SK-N-SH (cell line): ENCODE measurements around the gene PRSS16. TPM values are rescaled to one million over a fixed set of nuclear protein-coding genes. Genes with fewer than 3 reads are reported as not detected.

Experiments used
- CTCF ChIA-PET: fragments of 300-600, 350-600 bp; formaldehyde crosslinking; extraction: SDS; loops from one replicate; lab custom pipeline; 2021; lab: Yijun Ruan, JAX
- POLR2A ChIA-PET: fragments of 350-600 bp; sonication (Branson Sonifier 250); formaldehyde crosslinking; extraction: SDS; loops from one replicate; lab custom pipeline; 2020; ENCODE audit warnings: antibody characterized with exemption, inconsistent platforms; lab: Yijun Ruan, JAX
- DNase-seq: peaks from one replicate; pipeline ENCODE4 v3.0.0; 2012
- H2AFZ ChIP-seq: fragments of 200-600 bp; sonication (generic); 2 replicates; pipeline ENCODE4 v1.8.1; 2016; ENCODE audit warnings: antibody characterized with exemption, mild to moderate bottlenecking, low read depth
- H3F3A ChIP-seq: fragments of 200-600 bp; sonication (generic); replicated peaks from 2 replicates; pipeline ENCODE3; 2016; ENCODE audit warnings: antibody characterized with exemption, mild to moderate bottlenecking; ENCODE audit not compliant: insufficient read depth
- H3K27ac ChIP-seq, 2 experiments: fragments of 200-500 bp in 1 of 2; fragments of 200-600 bp in 1 of 2; sonication (Bioruptor generic) in 1 of 2; sonication (generic), shearing (Covaris generic) in 1 of 2; 2 replicates each; pipeline versions ENCODE4 v1.5.1 to v1.6.1; 2014 to 2016; ENCODE audit warnings: low read depth in 2 of 2, inconsistent platforms in 1 of 2, low read length in 1 of 2, mild to moderate bottlenecking in 1 of 2, mixed read lengths in 1 of 2
- H3K27me3 ChIP-seq: fragments of 200-600 bp; sonication (generic), shearing (Covaris generic); 2 replicates; pipeline ENCODE4 v1.6.1; 2016; ENCODE audit warnings: mixed run types; ENCODE audit not compliant: insufficient read depth
- H3K36me3 ChIP-seq, 2 experiments: fragments of 200-500 bp in 1 of 2; fragments of 200-600 bp in 1 of 2; sonication (Bioruptor generic) in 1 of 2; sonication (generic) in 1 of 2; replicated peaks in 1 of 2; 2 replicates each; pipeline versions ENCODE3 to v1.5.1; 2014 to 2016; ENCODE audit warnings: low read length in 1 of 2, mild to moderate bottlenecking in 1 of 2; ENCODE audit not compliant: insufficient read depth in 2 of 2, control insufficient read depth in 1 of 2
- H3K4me1 ChIP-seq, 2 experiments: fragments of 200-500 bp in 1 of 2; fragments of 200-600 bp in 1 of 2; sonication (Bioruptor generic) in 1 of 2; sonication (generic), shearing (Covaris generic) in 1 of 2; 2 replicates each; pipeline versions ENCODE4 v1.5.1 to v1.6.1; 2014 to 2016; ENCODE audit warnings: low read depth in 1 of 2, low read length in 1 of 2, mixed run types in 1 of 2; ENCODE audit not compliant: insufficient read depth in 2 of 2, control insufficient read depth in 1 of 2
- H3K4me2 ChIP-seq: fragments of 200-600 bp; sonication (generic), shearing (Covaris generic); 2 replicates; pipeline ENCODE4 v1.6.1; 2017; ENCODE audit warnings: mixed run types
- H3K4me3 ChIP-seq, 2 experiments: fragments of 200-500 bp in 1 of 2; fragments of 200-600 bp in 1 of 2; sonication (Bioruptor generic) in 1 of 2; sonication (generic), shearing (Covaris generic) in 1 of 2; 2 replicates each; pipeline versions ENCODE4 v1.5.1 to v1.8.1; 2014 to 2016; ENCODE audit warnings: low read depth in 2 of 2, inconsistent platforms in 1 of 2, low read length in 1 of 2, mild to moderate bottlenecking in 1 of 2, mixed read lengths in 1 of 2, moderate library complexity in 1 of 2
- H3K79me2 ChIP-seq: fragments of 200-600 bp; sonication (generic); 2 replicates; pipeline ENCODE4 v1.8.1; 2017; ENCODE audit warnings: mild to moderate bottlenecking; ENCODE audit not compliant: insufficient read depth
- H3K9ac ChIP-seq: fragments of 200-600 bp; sonication (generic); 2 replicates; pipeline ENCODE4 v1.6.1; 2017; ENCODE audit warnings: mixed run types
- H3K9me2 ChIP-seq: fragments of 200-600 bp; sonication (generic); 2 replicates; pipeline ENCODE4 v1.6.1; 2017; ENCODE audit warnings: mixed run types
- H3K9me3 ChIP-seq: fragments of 200-600 bp; sonication (generic); 2 replicates; pipeline ENCODE4 v1.6.1; 2017; ENCODE audit warnings: mixed run types, mild to moderate bottlenecking, moderate library complexity
- H4K20me1 ChIP-seq: fragments of 200-600 bp; sonication (generic); 2 replicates; pipeline ENCODE4 v1.6.1; 2017; ENCODE audit warnings: mild to moderate bottlenecking, mixed run types; ENCODE audit not compliant: insufficient read depth
- EP300 ChIP-seq, 2 experiments: IDR thresholded peaks; 2 replicates each; pipeline versions ENCODE4 v1.4.0 to v1.6.1; 2012; ENCODE audit warnings: borderline replicate concordance in 1 of 2, low read depth in 1 of 2, low read length in 1 of 2
- GATA2 ChIP-seq: sonication (generic); formaldehyde crosslinking; IDR thresholded peaks from 2 replicates; pipeline ENCODE4 v1.5.0; 2020; ENCODE audit warnings: mild to moderate bottlenecking, missing genetic modification reagents
- JUND ChIP-seq: IDR thresholded peaks from 2 replicates; pipeline ENCODE4 v1.4.0; 2012
- MEF2A ChIP-seq: IDR thresholded peaks from 2 replicates; pipeline ENCODE4 v1.4.0; 2012; ENCODE audit warnings: low read depth, borderline replicate concordance
- NRF1 ChIP-seq: IDR thresholded peaks from 2 replicates; pipeline ENCODE4 v1.6.1; 2012; ENCODE audit warnings: low read depth, mild to moderate bottlenecking, low read length
- RAD21 ChIP-seq: IDR thresholded peaks from 2 replicates; pipeline ENCODE4 v1.6.1; 2012; ENCODE audit warnings: mild to moderate bottlenecking, low read length
- RFX5 ChIP-seq: IDR thresholded peaks from 2 replicates; pipeline ENCODE4 v1.6.1; 2012; ENCODE audit warnings: mild to moderate bottlenecking, improper control_type of control experiment, low read length
- RXRA ChIP-seq: IDR thresholded peaks from 2 replicates; pipeline ENCODE4 v1.4.0; 2012; ENCODE audit warnings: low read depth, mild to moderate bottlenecking, borderline replicate concordance
- SIN3A ChIP-seq: IDR thresholded peaks from 2 replicates; pipeline ENCODE4 v1.6.1; 2012; ENCODE audit warnings: low read depth, mild to moderate bottlenecking, low read length, moderate library complexity, borderline replicate concordance
- SMC3 ChIP-seq: IDR thresholded peaks from 2 replicates; pipeline ENCODE4 v1.6.1; 2012; ENCODE audit warnings: low read depth, low read length, improper control_type of control experiment
- TAF1 ChIP-seq: IDR thresholded peaks from 2 replicates; pipeline ENCODE4 v1.6.1; 2012; ENCODE audit warnings: low read depth, mild to moderate bottlenecking, low read length, moderate library complexity, borderline replicate concordance
- TCF12 ChIP-seq: IDR thresholded peaks from 2 replicates; pipeline ENCODE4 v1.4.0; 2012
- YY1 ChIP-seq: IDR thresholded peaks from 2 replicates; pipeline ENCODE4 v1.4.0; 2012; ENCODE audit warnings: low read depth, mild to moderate bottlenecking
- WGBS: methylation state at CpG from one replicate; pipeline ENCODE4 v1.1.6; 2017; ENCODE audit warnings: low lambda C conversion rate; 5-methylcytosine and 5-hydroxymethylcytosine counted together
- polyA plus RNA-seq, 3 experiments: library from polyadenylated mRNA; depleted of rRNA; stranded (reverse); fragments of >200 nt; gene quantifications; 2 replicates each; pipeline ENCODE4 v1.2.3, GENCODE V29; 2012
- TF ChIP-seq, protein P1 (sequence below): IDR thresholded peaks from 2 replicates; pipeline ENCODE4 v1.4.0; 2012; ENCODE audit warnings: low read depth
- TF ChIP-seq, protein P2 (sequence below): fragments of 150-350 bp; IDR thresholded peaks from 2 replicates; pipeline ENCODE4 v1.6.1; 2016; ENCODE audit warnings: mild to moderate bottlenecking, low read depth, low read length
- TF ChIP-seq, protein P3 (sequence below): IDR thresholded peaks from 2 replicates; pipeline ENCODE4; 2012
- TF ChIP-seq, protein P4 (sequence below): fragments of 150-350 bp; IDR thresholded peaks from 2 replicates; pipeline ENCODE4 v1.6.1; 2017; ENCODE audit warnings: antibody characterized with exemption, low read length, low read depth, borderline replicate concordance
- TF ChIP-seq, protein P5 (sequence below): IDR thresholded peaks from 2 replicates; pipeline ENCODE4 v1.6.1; 2012; ENCODE audit warnings: mild to moderate bottlenecking, low read depth, low read length, moderate library complexity

PRSS16 gene, protein sequence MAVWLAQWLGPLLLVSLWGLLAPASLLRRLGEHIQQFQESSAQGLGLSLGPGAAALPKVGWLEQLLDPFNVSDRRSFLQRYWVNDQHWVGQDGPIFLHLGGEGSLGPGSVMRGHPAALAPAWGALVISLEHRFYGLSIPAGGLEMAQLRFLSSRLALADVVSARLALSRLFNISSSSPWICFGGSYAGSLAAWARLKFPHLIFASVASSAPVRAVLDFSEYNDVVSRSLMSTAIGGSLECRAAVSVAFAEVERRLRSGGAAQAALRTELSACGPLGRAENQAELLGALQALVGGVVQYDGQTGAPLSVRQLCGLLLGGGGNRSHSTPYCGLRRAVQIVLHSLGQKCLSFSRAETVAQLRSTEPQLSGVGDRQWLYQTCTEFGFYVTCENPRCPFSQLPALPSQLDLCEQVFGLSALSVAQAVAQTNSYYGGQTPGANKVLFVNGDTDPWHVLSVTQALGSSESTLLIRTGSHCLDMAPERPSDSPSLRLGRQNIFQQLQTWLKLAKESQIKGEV
- polyA plus RNA-seq (2012; rRNA removed) = 0.05 and 0.07 TPM in 2 replicates
- 0.06 and 0.12 TPM in 2 replicates for polyA plus RNA-seq (2012; cell fraction: cytosol; rRNA removed)
- 0.13 and 0.19 TPM in 2 replicates for polyA plus RNA-seq (2012; cell fraction: nucleus; rRNA removed)

DNA sequence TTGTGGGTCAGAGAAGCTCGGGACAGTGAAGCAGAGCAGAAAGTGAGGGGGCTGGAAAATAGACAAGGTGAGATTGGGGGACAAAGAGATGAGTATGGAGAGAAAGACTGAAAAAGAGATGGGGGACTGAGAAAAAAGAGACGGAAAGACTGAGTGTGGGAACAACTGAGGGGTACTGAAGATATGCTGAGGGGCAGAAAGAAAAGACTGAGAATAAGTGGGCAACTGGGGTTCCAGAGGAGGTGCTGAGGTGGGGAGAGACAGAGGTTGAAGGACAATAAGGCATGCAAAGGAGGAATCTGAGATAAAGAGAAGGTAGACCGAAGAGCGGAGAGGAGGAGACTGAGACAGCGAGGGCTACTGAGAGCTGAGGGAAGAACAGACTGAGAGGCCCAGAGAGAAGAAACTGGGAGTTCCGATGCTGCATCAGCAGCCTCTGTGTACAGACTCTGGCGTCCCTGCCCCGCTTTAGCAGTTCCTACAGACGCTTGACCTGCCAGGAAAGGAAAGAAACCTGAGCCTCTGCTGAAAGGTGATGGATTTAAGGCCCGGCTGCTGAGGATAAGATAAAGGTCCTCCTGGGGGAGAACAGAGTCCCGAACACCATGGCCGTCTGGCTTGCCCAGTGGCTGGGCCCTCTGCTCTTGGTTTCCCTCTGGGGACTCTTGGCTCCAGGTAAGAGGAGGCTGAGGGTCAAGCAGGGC, at the start of gene PRSS16:
PRSS16 (plus strand) TSS at position 569 of the 704 bp plus-strand sequence; CDS start at position 606, 37 bp downstream.
- POLR2A ChIA-PET = no interaction called here
- Histone ChIP-seq H3K9ac (no peak within 1 kb of the TSS), H3K9me3 (no peaks in the 10 kb centered on the region), H3K27ac (no peak within 1 kb of the TSS), H2AFZ (no peak within 1 kb of the TSS), H3K4me3 (no peak within 1 kb of the TSS), H4K20me1 (no peaks in the 10 kb centered on the region), H3F3A (no peaks in the 10 kb centered on the region), H3K27me3 (peaks cover 67% of the 10 kb centered on the region)
- TF ChIP-seq, protein P1, sequence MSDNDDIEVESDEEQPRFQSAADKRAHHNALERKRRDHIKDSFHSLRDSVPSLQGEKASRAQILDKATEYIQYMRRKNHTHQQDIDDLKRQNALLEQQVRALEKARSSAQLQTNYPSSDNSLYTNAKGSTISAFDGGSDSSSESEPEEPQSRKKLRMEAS = no peak
- TF ChIP-seq, protein P2, sequence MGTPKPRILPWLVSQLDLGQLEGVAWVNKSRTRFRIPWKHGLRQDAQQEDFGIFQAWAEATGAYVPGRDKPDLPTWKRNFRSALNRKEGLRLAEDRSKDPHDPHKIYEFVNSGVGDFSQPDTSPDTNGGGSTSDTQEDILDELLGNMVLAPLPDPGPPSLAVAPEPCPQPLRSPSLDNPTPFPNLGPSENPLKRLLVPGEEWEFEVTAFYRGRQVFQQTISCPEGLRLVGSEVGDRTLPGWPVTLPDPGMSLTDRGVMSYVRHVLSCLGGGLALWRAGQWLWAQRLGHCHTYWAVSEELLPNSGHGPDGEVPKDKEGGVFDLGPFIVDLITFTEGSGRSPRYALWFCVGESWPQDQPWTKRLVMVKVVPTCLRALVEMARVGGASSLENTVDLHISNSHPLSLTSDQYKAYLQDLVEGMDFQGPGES = no peak
- TF ChIP-seq, protein P3, sequence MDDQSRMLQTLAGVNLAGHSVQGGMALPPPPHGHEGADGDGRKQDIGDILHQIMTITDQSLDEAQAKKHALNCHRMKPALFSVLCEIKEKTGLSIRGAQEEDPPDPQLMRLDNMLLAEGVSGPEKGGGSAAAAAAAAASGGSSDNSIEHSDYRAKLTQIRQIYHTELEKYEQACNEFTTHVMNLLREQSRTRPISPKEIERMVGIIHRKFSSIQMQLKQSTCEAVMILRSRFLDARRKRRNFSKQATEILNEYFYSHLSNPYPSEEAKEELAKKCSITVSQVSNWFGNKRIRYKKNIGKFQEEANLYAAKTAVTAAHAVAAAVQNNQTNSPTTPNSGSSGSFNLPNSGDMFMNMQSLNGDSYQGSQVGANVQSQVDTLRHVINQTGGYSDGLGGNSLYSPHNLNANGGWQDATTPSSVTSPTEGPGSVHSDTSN = no peak
- no peak for TF ChIP-seq YY1
- TF ChIP-seq SIN3A = no peak
- TF ChIP-seq GATA2 (CRISPR knock-in tag) = no peak
- TF ChIP-seq SMC3 = no peak
- TF ChIP-seq RAD21 = no peak
- no peak for TF ChIP-seq RXRA
- TF ChIP-seq TAF1 = no peak
- TF ChIP-seq, protein P4, sequence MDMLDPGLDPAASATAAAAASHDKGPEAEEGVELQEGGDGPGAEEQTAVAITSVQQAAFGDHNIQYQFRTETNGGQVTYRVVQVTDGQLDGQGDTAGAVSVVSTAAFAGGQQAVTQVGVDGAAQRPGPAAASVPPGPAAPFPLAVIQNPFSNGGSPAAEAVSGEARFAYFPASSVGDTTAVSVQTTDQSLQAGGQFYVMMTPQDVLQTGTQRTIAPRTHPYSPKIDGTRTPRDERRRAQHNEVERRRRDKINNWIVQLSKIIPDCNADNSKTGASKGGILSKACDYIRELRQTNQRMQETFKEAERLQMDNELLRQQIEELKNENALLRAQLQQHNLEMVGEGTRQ = no peak
- no peak for TF ChIP-seq NRF1
- no peak for TF ChIP-seq MEF2A
- no peak for TF ChIP-seq TCF12
- TF ChIP-seq EP300 (IDR thresholded peaks at IDR 0.05; ENCODE audit: borderline replicate concordance in 1 of 2, low read depth in 1 of 2, low read length in 1 of 2) = no peak
- TF ChIP-seq, protein P5, sequence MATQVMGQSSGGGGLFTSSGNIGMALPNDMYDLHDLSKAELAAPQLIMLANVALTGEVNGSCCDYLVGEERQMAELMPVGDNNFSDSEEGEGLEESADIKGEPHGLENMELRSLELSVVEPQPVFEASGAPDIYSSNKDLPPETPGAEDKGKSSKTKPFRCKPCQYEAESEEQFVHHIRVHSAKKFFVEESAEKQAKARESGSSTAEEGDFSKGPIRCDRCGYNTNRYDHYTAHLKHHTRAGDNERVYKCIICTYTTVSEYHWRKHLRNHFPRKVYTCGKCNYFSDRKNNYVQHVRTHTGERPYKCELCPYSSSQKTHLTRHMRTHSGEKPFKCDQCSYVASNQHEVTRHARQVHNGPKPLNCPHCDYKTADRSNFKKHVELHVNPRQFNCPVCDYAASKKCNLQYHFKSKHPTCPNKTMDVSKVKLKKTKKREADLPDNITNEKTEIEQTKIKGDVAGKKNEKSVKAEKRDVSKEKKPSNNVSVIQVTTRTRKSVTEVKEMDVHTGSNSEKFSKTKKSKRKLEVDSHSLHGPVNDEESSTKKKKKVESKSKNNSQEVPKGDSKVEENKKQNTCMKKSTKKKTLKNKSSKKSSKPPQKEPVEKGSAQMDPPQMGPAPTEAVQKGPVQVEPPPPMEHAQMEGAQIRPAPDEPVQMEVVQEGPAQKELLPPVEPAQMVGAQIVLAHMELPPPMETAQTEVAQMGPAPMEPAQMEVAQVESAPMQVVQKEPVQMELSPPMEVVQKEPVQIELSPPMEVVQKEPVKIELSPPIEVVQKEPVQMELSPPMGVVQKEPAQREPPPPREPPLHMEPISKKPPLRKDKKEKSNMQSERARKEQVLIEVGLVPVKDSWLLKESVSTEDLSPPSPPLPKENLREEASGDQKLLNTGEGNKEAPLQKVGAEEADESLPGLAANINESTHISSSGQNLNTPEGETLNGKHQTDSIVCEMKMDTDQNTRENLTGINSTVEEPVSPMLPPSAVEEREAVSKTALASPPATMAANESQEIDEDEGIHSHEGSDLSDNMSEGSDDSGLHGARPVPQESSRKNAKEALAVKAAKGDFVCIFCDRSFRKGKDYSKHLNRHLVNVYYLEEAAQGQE = no peak
- TF ChIP-seq JUND = no peak
- no peak for TF ChIP-seq RFX5
- TF ChIP-seq, all 33 proteins: peak for 0
- WGBS = 14% methylated on average over 11 of the region's 12 CpGs
- Histone ChIP-seq H3K4me2 (no peak within 1 kb of the TSS), H3K36me3 (no peaks in the 10 kb centered on the region), H3K4me1 (peaks cover 0 to 6% of the 10 kb centered on the region in 2 experiments; a peak in 1 of 4 replicates), H3K79me2 (no peaks in the 10 kb centered on the region), H3K9me2 (no peaks in the 10 kb centered on the region)
- DNase-seq = no peak
- CTCF ChIA-PET = no interaction called here
